ENCODE data around the gene GNA14. TPM values are rescaled to one million over a fixed set of nuclear protein-coding genes. Genes with fewer than 3 reads are reported as not detected.

The GNA14 gene
- total RNA-seq, 1 experiment from 2014 or later = 0.25 TPM

DNA sequence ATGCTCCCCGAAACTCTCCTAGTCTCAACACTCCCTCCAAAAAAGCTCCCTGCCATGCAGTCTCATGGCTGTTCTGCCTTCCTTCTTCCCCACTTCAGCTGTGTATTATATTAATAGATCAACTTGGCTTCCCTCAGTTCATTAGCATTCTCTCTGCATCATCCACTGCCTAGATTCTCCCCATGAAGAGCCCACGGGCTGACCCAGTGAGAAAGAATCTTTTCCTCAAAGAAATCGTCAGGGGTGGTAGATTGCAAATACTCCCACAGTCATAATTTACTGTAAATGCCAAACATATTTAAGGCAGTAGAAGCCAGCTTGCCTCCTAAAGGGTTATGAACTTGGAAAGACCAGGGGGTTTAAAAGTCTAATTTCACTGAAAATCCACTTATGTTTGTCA lies 33.5 kb downstream of the GNA14 start:
- ATAC-seq (no peak), DNase-seq (ENCODE audit: low read depth, low spot score) (no peak)
- CTCF ChIA-PET = no interaction called here
- no TSS peak for BruUV-seq (replicated peaks)
- Histone ChIP-seq H3K27me3 (ENCODE audit: insufficient read depth, low read length) (peaks cover 27% of the 10 kb centered on the region), H3K4me1 (ENCODE audit: control insufficient read depth in 1 of 2, insufficient read depth in 2 of 2, low read length in 2 of 2) (no peaks in the 10 kb centered on the region), H3K9ac (ENCODE audit: low read length) (no peak overlapping the region), H2AFZ (ENCODE audit: low read depth, low read length, poor library complexity, severe bottlenecking) (no peak overlapping the region), H3K9me3 (ENCODE audit: control insufficient read depth in 1 of 2, insufficient read depth in 1 of 2, low read depth in 1 of 2, low read length in 2 of 2) (no peaks in the 10 kb centered on the region), H3K4me2 (ENCODE audit: low read length) (no peak overlapping the region), H3K27ac (ENCODE audit: low read depth, low read length) (no peak overlapping the region), H3K9me2 (ENCODE audit: insufficient read depth) (no peaks in the 10 kb centered on the region), H3K36me3 (ENCODE audit: control insufficient read depth in 1 of 2, insufficient read depth in 2 of 2, low read length in 2 of 2) (no peaks in the 10 kb centered on the region), H4K20me1 (ENCODE audit: insufficient read depth) (no peaks in the 10 kb centered on the region), H3K4me3 (replicated peaks in 1 of 2; ENCODE audit: low read depth in 1 of 2, low read length in 2 of 2) (no peak overlapping the region), H3K79me2 (ENCODE audit: insufficient read depth, low read length) (no peaks in the 10 kb centered on the region)
- intact Hi-C loops (cut with micrococcal nuclease) = no loop called here
- TF ChIP-seq TCF7L2 (IDR thresholded peaks at IDR 0.05; ENCODE audit: borderline replicate concordance, extremely low read depth, insufficient read depth, insufficient read length) (no peak), RAD21 (IDR thresholded peaks at IDR 0.05; ENCODE audit: low read depth) (no peak), EZH2 (IDR thresholded peaks at IDR 0.05) (no peak), JUND (IDR thresholded peaks at IDR 0.05) (no peak), FOSL1 (IDR thresholded peaks at IDR 0.05; ENCODE audit: low read depth) (no peak), ELF1 (IDR thresholded peaks at IDR 0.05; ENCODE audit: borderline replicate concordance, low read depth) (no peak), ZNF274 (IDR thresholded peaks at IDR 0.05; ENCODE audit: low read depth, low read length) (no peak), POLR2A (IDR thresholded peaks at IDR 0.05; ENCODE audit: borderline replicate concordance, extremely low read depth, insufficient read depth, insufficient read length) (no peak), EGR1 (IDR thresholded peaks at IDR 0.05; ENCODE audit: low read depth) (no peak), SIN3A (IDR thresholded peaks at IDR 0.05; ENCODE audit: low read depth) (no peak), POLR2AphosphoS5 (IDR thresholded peaks at IDR 0.05; ENCODE audit: low read depth, low read length) (no peak), CBX3 (IDR thresholded peaks at IDR 0.05; ENCODE audit: low read depth) (no peak), SP1 (IDR thresholded peaks at IDR 0.05; ENCODE audit: low read depth) (no peak), SRF (IDR thresholded peaks at IDR 0.05; ENCODE audit: low read depth) (no peak)
- TF ChIP-seq, protein P1, sequence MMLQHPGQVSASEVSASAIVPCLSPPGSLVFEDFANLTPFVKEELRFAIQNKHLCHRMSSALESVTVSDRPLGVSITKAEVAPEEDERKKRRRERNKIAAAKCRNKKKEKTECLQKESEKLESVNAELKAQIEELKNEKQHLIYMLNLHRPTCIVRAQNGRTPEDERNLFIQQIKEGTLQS (IDR thresholded peaks at IDR 0.05) = no peak
- TF ChIP-seq, protein P2, sequence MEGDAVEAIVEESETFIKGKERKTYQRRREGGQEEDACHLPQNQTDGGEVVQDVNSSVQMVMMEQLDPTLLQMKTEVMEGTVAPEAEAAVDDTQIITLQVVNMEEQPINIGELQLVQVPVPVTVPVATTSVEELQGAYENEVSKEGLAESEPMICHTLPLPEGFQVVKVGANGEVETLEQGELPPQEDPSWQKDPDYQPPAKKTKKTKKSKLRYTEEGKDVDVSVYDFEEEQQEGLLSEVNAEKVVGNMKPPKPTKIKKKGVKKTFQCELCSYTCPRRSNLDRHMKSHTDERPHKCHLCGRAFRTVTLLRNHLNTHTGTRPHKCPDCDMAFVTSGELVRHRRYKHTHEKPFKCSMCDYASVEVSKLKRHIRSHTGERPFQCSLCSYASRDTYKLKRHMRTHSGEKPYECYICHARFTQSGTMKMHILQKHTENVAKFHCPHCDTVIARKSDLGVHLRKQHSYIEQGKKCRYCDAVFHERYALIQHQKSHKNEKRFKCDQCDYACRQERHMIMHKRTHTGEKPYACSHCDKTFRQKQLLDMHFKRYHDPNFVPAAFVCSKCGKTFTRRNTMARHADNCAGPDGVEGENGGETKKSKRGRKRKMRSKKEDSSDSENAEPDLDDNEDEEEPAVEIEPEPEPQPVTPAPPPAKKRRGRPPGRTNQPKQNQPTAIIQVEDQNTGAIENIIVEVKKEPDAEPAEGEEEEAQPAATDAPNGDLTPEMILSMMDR (IDR thresholded peaks at IDR 0.05 in 2 of 3, conservative IDR thresholded peaks at IDR 0.05 in 1 of 3; ENCODE audit: borderline replicate concordance in 1 of 3, insufficient read depth in 1 of 3, low read depth in 2 of 3, low read length in 2 of 3) = no peak
- TF ChIP-seq, protein P3, sequence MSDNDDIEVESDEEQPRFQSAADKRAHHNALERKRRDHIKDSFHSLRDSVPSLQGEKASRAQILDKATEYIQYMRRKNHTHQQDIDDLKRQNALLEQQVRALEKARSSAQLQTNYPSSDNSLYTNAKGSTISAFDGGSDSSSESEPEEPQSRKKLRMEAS (IDR thresholded peaks at IDR 0.05) = no peak
- TF ChIP-seq, protein P4, sequence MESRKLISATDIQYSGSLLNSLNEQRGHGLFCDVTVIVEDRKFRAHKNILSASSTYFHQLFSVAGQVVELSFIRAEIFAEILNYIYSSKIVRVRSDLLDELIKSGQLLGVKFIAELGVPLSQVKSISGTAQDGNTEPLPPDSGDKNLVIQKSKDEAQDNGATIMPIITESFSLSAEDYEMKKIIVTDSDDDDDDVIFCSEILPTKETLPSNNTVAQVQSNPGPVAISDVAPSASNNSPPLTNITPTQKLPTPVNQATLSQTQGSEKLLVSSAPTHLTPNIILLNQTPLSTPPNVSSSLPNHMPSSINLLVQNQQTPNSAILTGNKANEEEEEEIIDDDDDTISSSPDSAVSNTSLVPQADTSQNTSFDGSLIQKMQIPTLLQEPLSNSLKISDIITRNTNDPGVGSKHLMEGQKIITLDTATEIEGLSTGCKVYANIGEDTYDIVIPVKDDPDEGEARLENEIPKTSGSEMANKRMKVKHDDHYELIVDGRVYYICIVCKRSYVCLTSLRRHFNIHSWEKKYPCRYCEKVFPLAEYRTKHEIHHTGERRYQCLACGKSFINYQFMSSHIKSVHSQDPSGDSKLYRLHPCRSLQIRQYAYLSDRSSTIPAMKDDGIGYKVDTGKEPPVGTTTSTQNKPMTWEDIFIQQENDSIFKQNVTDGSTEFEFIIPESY (IDR thresholded peaks at IDR 0.05; ENCODE audit: extremely low read depth, insufficient replicate concordance, low read length) = no peak
- TF ChIP-seq, protein P5, sequence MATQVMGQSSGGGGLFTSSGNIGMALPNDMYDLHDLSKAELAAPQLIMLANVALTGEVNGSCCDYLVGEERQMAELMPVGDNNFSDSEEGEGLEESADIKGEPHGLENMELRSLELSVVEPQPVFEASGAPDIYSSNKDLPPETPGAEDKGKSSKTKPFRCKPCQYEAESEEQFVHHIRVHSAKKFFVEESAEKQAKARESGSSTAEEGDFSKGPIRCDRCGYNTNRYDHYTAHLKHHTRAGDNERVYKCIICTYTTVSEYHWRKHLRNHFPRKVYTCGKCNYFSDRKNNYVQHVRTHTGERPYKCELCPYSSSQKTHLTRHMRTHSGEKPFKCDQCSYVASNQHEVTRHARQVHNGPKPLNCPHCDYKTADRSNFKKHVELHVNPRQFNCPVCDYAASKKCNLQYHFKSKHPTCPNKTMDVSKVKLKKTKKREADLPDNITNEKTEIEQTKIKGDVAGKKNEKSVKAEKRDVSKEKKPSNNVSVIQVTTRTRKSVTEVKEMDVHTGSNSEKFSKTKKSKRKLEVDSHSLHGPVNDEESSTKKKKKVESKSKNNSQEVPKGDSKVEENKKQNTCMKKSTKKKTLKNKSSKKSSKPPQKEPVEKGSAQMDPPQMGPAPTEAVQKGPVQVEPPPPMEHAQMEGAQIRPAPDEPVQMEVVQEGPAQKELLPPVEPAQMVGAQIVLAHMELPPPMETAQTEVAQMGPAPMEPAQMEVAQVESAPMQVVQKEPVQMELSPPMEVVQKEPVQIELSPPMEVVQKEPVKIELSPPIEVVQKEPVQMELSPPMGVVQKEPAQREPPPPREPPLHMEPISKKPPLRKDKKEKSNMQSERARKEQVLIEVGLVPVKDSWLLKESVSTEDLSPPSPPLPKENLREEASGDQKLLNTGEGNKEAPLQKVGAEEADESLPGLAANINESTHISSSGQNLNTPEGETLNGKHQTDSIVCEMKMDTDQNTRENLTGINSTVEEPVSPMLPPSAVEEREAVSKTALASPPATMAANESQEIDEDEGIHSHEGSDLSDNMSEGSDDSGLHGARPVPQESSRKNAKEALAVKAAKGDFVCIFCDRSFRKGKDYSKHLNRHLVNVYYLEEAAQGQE (IDR thresholded peaks at IDR 0.05; ENCODE audit: low read depth) = no peak
- RAD21 ChIA-PET (ENCODE audit: low non-redundant PET in 1 of 2, low total read pairs in 2 of 2, uncharacterized antibody in 2 of 2, unreplicated experiment in 2 of 2) = no interaction called here
- POLR2A ChIA-PET = no interaction called here
